ENCODE results near the gene OGFOD2. TPM values are rescaled to one million over a fixed set of nuclear protein-coding genes. Genes with fewer than 3 reads are reported as not detected.

Gene OGFOD2
- total and polyA plus RNA-seq, 9 of the 15 experiments (the other 6 are each of a cell fraction or from before 2014, with no cell fraction given): 1.4 to 111 (median 18.5) TPM

- TF ChIP-seq USF1 (CRISPR knock-in tag; IDR thresholded peaks at IDR 0.05) (no peak), RERE (CRISPR knock-in tag; IDR thresholded peaks at IDR 0.05; ENCODE audit: borderline replicate concordance) (no peak), MTA2 (IDR thresholded peaks at IDR 0.05; ENCODE audit: low read depth) (no peak), TSHZ1 (CRISPR knock-in tag; IDR thresholded peaks at IDR 0.05) (no peak), RBM22 (IDR thresholded peaks at IDR 0.05; ENCODE audit: low read depth, low read length, poor library complexity, severe bottlenecking) (peak; percentile 92), PRMT5 (CRISPR knock-in tag; IDR thresholded peaks at IDR 0.05) (no peak), E2F5 (CRISPR knock-in tag; IDR thresholded peaks at IDR 0.05) (0 out of 2 replicates have a peak, but pooled peaks have one; percentile 13), IRF2 (CRISPR knock-in tag; IDR thresholded peaks at IDR 0.05) (no peak), HBP1 (CRISPR knock-in tag; IDR thresholded peaks at IDR 0.05) (no peak), ZBTB26 (CRISPR knock-in tag; IDR thresholded peaks at IDR 0.05) (no peak), TFAM (CRISPR knock-in tag; conservative IDR thresholded peaks at IDR 0.05) (no peak), ZNF253 (CRISPR knock-in tag; conservative IDR thresholded peaks at IDR 0.05) (no peak), PHF8 (IDR thresholded peaks at IDR 0.05; ENCODE audit: borderline replicate concordance, low read length) (no peak), NR2C2 (CRISPR knock-in tag; IDR thresholded peaks at IDR 0.05) (no peak), NR2C2 (tag; IDR thresholded peaks at IDR 0.05) (no peak)
Observed at GRCh38 chr12:122981036-122981471, 6.0 kb downstream of the OGFOD2 start (continued).

Data from K562 (cell line).